Measurements from ENCODE around the gene GYG1. TPM values are rescaled to one million over a fixed set of nuclear protein-coding genes. Genes with fewer than 3 reads are reported as not detected.

GYG1 gene
- total and polyA plus RNA-seq, 2 of the 8 experiments (the other 6 are each of a cell fraction or from before 2014, with no cell fraction given) = 19.4 to 34.2 TPM

GRCh38 chr3:149031096-149031495, 39.8 kb downstream of the GYG1 start (continued):
- TF ChIP-seq, protein P1, sequence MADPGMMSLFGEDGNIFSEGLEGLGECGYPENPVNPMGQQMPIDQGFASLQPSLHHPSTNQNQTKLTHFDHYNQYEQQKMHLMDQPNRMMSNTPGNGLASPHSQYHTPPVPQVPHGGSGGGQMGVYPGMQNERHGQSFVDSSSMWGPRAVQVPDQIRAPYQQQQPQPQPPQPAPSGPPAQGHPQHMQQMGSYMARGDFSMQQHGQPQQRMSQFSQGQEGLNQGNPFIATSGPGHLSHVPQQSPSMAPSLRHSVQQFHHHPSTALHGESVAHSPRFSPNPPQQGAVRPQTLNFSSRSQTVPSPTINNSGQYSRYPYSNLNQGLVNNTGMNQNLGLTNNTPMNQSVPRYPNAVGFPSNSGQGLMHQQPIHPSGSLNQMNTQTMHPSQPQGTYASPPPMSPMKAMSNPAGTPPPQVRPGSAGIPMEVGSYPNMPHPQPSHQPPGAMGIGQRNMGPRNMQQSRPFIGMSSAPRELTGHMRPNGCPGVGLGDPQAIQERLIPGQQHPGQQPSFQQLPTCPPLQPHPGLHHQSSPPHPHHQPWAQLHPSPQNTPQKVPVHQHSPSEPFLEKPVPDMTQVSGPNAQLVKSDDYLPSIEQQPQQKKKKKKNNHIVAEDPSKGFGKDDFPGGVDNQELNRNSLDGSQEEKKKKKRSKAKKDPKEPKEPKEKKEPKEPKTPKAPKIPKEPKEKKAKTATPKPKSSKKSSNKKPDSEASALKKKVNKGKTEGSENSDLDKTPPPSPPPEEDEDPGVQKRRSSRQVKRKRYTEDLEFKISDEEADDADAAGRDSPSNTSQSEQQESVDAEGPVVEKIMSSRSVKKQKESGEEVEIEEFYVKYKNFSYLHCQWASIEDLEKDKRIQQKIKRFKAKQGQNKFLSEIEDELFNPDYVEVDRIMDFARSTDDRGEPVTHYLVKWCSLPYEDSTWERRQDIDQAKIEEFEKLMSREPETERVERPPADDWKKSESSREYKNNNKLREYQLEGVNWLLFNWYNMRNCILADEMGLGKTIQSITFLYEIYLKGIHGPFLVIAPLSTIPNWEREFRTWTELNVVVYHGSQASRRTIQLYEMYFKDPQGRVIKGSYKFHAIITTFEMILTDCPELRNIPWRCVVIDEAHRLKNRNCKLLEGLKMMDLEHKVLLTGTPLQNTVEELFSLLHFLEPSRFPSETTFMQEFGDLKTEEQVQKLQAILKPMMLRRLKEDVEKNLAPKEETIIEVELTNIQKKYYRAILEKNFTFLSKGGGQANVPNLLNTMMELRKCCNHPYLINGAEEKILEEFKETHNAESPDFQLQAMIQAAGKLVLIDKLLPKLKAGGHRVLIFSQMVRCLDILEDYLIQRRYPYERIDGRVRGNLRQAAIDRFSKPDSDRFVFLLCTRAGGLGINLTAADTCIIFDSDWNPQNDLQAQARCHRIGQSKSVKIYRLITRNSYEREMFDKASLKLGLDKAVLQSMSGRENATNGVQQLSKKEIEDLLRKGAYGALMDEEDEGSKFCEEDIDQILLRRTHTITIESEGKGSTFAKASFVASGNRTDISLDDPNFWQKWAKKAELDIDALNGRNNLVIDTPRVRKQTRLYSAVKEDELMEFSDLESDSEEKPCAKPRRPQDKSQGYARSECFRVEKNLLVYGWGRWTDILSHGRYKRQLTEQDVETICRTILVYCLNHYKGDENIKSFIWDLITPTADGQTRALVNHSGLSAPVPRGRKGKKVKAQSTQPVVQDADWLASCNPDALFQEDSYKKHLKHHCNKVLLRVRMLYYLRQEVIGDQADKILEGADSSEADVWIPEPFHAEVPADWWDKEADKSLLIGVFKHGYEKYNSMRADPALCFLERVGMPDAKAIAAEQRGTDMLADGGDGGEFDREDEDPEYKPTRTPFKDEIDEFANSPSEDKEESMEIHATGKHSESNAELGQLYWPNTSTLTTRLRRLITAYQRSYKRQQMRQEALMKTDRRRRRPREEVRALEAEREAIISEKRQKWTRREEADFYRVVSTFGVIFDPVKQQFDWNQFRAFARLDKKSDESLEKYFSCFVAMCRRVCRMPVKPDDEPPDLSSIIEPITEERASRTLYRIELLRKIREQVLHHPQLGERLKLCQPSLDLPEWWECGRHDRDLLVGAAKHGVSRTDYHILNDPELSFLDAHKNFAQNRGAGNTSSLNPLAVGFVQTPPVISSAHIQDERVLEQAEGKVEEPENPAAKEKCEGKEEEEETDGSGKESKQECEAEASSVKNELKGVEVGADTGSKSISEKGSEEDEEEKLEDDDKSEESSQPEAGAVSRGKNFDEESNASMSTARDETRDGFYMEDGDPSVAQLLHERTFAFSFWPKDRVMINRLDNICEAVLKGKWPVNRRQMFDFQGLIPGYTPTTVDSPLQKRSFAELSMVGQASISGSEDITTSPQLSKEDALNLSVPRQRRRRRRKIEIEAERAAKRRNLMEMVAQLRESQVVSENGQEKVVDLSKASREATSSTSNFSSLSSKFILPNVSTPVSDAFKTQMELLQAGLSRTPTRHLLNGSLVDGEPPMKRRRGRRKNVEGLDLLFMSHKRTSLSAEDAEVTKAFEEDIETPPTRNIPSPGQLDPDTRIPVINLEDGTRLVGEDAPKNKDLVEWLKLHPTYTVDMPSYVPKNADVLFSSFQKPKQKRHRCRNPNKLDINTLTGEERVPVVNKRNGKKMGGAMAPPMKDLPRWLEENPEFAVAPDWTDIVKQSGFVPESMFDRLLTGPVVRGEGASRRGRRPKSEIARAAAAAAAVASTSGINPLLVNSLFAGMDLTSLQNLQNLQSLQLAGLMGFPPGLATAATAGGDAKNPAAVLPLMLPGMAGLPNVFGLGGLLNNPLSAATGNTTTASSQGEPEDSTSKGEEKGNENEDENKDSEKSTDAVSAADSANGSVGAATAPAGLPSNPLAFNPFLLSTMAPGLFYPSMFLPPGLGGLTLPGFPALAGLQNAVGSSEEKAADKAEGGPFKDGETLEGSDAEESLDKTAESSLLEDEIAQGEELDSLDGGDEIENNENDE (IDR thresholded peaks at IDR 0.05; ENCODE audit: insufficient replicate concordance, low read length) = no peak
- TF ChIP-seq CREB1 (IDR thresholded peaks at IDR 0.05) = no peak
- TF ChIP-seq SRF (IDR thresholded peaks at IDR 0.05; ENCODE audit: low read depth, low read length) = no peak
